HK-2 (cell line): ENCODE results near the gene GRK1.

Experiments used
- DNase-seq: peaks from one replicate; pipeline ENCODE4 v3.0.0-alpha.2; 2018; ENCODE audit not compliant: unreplicated experiment

Gene GRK1

DNA sequence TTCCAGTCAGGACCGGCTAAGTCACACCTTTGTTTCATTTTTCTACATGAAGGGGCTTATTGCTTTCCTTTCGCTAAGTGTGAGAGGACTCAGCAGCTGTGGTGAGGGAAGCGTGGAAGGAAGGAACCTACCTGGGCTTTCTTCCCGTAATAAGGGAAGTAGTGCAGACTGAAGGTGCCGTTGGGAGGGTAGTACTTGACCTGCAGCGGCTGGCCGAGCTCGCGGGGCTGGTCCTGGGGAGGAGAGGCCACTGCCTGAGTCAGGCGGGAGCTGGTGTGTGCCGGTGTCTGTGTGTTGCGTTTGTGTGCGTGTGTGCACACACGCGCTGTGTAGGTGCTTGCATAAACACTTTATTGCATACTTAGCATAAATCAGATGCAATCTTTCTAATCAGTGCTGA lies 16.7 kb upstream of the GRK1 start:
- DNase-seq = no peak

DNA sequence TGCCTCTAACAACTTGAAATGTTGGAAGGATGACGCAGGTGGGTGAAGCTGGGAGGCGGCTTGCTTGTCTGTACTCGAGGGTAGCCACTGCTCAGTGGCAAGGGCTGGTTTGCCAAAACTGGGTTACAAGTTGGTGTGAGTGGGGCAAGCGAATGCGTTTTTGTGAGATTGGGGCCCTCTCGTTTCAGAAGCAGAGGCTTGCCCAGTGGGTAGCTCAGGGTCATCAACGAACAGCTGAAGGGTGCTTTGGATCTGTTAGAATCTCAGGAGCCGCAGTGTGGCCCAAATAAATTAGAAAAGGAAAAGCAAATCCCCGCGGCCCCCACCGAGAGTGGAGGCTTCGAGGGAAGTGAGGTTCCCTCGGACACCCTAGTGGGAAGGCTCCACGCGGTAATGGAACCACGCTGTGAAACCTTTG lies 16.3 kb upstream of the GRK1 start:
- DNase-seq = no peak

DNA sequence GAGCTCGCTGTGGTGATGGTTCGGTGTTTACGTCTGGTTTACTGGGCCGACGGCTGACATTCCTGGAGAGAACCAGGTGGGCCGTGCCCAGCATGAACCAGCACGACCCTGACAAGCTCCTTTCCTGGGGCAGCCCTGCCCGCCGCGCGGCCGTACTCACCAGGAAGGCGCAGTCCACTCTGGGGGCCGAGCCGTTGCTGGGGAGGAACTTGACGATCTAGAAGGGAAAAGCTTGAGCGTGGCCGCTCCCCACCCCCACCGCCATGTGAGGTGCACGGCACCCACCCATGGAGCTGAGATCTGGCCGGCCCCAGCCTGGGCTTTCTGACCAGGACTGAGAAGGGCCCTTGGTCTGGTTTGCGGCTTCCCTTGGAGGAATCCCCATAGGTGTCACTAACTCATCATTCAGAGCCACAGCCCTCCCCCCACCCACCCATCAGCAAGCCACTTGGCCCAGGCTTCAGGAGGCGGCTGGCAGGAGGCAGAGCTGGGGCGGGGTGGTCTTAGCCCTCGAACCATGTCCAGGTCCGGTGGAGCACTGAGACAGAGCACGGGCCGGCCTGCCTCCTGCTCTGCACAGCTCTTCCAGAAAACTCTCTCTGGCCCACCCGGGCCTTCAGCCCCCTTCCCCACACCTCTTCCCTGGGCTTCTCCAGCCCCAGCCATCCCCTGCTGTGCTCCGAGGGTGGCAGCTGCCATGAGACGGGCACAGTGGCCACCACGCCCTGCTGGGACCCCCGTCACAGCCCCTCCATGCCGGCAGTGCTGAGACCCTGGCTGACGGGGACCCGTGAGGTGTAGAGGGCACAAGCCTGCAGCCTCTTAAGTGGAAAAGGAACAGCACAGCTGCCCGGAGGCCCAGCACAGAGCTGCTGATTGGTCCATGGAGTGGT lies 15.3 kb upstream of the GRK1 start:
- DNase-seq = no peak

DNA sequence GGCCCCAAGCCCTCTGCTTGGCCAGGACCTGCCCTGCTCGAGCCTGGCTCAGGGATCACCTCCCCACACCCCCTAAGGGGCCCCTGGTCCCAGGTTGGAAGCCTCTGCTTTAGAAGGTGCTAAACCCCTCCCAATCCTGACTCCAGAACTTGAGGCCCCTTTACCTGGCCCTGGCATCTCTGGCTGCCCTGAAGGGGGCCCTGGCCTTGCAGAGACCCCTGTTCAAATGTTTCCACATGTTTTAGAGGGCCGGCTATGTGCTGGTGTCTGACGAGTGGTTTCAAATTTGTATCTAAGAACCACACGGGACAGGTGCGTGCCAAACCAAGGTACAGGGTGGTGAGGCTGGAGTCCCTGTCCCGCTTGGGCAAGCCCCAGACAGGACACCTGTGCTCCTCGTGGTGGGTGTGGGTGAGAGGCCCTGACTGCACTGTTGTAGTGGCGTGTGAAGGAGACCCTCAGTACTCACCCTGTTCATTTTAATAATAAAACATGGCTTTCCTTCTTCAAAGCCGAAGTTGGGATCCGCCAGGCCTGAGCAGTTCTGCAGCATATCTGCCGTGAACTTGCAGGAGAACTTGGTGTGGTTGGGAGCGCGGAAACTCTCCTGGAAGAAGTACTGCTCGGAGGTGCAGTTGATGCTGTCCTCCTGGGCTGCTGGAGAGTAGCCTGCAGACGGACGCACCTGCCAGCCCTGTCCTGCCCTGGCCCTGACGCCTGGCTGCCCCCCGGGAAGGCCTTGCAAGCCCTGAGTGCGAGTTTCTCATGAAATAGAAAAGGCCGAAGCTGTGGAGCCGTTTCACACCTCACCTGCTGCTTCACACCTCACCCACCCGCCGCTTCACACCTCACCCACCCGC lies 14.4 kb upstream of the GRK1 start:
- no peak for DNase-seq

DNA sequence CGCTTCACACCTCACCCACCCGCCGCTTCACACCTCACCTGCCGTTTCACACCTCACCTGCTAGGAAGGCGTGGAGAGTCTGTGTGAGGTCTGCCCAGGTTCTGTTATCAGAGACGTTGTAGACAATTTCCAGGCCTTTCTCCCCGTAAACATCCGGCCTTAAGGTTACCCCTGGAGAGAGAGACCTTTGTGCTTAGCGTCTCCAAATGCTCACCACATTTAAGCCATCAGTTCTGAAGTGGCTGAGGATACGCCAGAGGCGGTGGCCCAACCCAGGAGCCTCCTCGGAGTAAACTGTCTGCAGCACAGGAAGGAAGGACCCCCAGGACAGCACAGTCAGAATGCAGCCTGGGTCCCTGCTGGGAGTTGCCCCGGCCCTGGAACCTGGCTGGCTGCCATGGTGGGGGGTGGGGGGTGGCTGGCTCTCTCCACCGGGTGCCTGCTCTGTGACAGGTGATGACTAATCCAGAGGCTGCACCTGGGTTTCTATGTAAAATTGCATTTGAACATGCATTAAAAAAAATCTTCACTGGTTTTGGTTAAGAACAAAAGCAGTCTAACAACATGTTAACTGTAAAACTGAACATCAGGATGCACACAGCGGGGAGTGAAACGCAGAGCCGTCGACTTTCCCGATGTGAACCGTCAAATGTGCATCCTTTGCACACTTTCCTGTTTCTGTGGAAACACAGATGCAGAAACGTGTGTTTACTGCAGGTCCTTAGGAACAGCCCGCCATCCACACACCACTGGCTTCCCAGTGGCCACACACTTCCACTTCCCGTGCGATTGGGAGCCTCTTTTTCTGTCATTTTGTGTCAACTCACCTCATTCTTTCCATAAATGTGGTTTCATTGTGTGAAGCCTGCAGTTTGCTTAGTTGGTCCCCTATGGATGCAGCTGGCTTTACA lies 13.5 kb upstream of the GRK1 start:
- DNase-seq = no peak

DNA sequence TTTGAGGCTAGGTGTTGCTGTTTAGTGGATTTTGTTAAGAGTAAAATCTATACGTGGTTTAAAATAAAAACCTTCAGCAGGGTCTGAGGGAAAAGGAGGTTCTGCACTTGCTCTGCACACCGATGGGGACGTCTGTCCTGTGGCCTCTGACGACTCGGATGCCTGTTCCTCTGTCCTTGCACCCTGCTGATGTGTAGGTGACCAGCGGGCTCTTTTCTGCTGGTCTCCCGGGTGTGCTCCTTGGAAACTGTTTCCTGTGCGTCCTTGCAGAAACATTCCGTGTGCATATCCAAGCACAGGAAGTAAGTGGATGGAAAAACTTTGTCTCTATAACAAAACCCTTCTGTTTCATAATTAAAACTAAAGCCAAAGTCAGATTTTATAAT lies 12.9 kb upstream of the GRK1 start:
- no peak for DNase-seq

DNA sequence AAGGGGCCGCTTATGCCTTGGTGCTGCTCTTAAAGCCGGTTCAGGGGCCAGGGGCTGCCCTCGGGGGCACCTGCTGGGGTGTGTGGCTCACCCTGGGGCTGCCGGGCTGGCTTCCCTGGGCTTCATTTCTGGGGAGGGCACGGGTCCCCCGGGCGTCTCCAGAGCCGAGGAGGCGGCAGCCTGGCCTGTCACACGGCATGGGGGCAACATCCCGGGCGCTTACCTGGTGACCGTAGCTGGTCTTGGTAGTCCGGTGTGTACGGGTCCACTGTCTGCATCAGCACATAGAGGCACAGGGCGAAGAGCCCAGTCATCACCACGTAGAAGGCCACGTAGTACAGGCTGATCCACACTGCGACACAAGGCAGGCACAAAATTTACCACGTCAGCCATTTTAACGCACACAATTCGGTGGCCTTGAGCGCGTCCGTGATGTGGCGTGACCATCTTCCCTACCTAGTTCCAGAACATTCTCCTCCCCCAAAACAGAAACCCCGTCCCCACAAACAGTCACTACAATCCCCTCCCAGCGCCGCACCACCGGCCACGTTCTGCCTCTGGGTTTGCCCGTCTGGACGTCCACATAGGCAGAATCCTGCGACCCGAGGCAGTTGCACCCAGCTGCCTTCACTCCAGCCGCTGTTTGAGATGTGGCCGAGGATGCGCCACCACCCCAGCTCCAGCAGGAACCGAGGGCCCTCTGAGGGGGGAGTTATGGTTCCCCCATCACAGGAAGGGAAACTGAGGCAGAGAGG lies 12.3 kb upstream of the GRK1 start:
- no peak for DNase-seq

DNA sequence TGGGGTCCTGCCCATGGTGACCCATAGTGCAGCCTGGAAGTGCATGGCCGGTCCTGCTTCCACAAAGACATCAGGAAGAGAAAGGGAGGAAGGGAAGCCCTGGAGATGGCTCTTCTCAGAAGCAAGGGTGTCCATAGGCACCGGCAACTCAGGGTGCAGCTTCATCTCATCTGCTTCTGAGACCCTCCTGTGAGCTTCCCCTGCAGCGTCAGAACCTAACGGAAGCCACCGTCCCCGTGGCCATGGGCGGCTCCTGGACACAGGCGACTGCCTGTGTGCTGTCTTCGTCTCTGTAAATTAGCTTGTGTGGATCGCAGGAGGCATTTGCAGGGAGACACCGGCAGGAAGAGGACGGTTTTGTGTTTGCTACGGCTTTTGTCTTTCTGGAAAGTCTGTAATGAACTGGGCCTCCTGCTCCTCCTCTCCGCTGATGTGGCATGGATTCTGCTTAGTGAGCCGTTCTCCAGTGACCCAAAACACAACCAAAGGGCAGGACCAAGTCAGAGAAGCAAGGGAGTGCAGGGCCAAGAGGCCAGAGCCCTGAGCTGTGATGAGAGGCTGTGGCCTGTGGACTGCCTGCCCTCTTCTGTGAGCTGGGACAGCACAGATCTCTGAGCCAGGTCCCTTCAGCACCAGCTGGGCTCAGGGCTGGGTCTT lies 11.5 kb upstream of the GRK1 start:
- no peak for DNase-seq

DNA sequence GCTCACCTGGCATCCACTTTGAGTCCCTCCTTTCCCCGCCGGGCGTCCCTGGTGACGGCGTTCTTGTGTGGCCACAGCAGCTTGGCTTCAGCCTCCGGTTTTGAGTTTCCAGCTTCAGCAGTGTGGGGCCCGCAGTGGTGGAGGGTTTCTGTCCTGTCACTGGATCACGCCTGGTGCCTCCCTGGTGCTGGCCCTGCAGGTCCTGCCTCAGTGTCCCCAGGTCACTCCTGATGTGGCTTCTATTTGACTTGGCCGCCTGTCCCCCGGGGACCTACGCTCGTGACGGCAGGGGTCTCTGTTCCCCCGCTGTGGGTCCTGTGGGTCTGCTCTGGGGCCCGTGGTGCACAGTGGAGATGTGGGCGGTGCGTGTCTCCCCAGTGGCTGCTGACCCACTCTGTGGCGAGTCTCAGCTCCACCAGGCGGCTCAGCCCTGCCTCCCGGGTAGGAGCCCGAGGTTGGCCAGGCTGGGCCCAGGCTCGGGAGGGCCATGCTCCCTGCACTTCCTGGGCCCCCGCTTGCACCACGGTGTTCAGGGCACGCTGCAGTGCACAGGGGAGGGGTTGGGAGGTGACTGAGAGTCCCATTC lies 10.9 kb upstream of the GRK1 start:
- no peak for DNase-seq

DNA sequence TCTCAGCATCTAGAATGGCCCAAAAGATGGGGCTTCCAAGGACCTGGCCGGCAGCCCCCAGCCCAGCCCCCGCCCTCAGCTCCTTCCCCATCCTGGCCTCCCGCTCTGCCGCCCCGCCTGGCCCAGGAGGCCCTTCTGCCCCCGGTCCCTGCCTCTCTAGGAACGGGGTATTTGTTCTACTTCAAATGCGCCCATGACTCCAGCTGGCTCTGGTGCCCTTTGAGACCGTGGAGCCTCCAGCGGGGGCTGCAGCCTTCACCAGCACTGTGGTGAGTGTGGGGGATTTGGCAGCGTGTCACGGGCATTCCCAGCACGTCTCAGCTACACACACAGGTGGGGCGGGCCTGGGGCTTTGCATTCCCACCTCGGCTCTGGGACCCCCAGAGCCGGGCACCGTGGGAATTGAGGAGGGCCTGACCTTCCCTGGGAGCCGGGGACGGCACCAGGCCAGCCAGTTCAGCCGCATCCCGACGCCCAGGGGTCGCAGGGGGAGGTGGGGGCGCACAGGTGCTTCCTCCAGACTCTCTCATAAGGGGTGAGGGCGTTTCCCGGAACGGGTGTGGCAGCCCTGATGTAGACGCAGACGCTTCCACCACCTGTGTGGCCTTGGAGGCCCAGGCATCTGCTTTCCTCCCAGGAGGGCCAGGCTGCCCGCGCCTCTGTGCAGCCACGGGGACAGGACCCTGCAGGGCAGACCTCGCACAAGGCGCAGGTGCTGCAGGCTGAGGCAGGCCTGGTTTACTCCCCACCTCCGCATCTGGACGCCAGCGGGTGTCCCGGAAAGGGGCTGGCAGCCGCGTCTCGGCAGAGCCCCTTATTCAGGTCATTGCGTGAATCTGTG lies 10.0 kb upstream of the GRK1 start:
- DNase-seq = no peak

DNA sequence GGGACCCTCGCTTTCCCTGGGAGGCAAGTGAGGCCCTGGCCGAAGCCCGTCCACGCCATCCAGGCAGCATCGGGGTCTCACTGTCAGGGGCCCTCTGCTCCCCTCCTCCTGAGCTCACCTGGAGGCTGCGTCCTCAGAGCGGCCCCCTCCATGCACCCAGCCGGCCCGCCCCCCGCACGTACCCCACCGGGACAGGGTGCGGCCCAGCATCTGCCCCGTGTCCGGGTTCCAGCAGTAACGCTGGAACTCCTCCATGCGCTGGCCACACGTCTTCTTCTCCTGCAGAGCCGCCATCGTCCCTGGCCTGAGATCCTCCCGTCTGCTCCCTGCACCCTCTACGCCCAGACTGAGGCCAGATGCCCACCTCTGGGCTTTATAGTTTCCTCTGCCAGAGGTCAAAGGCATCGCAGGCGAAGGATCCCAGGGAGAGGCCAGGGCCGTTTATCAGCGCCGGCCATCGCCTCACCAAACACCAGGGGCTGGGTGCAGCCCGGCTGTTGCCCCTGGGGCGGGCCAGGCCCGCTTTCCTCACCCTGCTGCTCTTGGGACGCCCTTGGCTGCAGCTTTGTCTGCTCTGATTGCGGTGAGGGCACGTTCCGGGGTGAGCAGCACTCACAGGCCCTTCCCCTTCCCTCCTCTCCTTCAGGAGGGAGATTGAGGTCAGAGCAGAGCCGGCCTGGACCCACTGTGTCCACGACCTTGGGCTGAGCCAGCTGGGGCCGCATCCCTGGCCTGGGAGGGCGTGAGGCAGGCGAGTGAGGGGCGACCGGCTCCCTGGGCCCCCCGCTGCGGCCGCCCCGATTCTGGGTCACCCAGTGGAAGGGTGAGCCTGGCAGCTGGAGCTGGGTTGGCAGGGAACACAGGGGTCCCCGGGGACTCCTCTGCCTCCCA lies 8.9 kb upstream of the GRK1 start, which contains the start of gene ATP4B:
TSS of gene ATP4B (minus strand) at position 348 of the 891 bp plus-strand sequence. CDS start at position 294, 54 bp downstream.
- no peak for DNase-seq

DNA sequence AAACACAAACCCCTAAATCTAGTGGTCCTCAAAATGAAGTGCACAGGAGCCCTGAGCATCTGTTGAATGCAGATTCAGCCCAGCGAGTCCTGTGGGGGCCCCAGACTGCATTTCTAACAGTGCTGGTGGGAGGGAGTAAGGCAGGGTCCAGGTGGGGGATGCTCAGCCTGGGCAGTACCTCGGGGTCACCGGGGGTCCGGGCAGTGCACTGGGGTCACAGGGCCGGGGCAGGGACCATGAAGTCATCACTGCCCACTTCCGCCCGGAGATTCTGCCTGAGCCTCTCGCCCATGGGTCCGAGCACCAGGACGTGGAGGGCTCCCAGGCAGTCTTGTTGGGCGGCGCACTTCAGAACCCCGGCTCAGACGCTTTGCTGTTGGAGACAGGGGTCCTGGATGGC lies 8.2 kb upstream of the GRK1 start:
- no peak for DNase-seq

DNA sequence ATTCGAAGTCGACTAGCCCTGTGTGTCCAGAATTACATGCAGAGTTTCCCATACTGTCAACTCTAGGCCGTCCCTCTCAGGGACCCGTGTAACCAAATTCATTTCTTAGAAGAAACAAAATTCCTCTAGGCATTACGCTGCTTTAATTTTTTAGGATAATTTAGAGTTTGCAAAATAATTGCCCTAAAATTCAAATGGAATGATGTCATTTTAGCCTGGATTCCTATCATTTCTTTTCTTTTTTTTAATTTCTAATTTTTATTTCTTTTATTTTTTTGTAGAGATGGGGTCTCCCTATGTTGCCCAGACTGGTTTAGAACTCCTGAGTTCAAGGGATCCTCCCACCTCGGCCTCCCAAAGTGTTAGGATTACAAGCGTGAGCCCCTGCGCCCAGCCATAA lies 7.7 kb upstream of the GRK1 start:
- no peak for DNase-seq

DNA sequence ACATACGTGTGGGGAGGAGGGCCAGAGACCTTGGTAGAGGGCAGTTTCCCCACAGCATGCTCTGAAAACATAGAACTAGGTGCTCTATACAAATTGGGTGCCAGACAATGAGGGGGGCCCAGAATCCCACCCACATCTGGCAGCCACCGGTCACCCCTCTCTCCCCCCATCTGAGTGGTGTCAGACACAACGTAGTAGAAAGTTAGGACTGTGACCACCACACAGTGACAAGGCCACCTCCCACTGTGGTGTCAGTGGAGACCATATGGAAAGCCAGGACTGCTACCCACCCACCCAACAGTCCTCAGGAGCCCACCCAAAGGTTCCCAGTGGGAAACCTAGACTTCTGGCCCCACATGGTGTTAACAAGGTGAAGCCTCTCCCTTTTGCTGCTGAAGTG lies 7.0 kb upstream of the GRK1 start:
- no peak for DNase-seq

DNA sequence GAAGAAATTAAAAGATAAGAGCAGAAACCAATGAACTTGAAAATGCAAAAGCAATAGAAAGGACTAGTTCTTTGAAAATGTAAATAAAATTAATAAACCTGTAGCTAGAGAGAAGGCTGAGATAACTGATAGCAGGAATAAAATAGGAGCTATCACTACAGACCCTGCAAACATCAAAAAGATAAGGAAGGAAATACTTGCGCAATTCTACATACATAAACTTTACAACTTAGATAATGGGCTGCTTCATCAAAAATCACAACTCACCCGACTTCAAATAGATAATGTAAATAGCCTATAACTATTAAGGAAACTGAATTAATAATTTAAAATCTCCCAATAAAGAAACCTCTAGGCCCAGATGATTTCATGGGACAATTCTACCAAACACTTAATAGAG lies 5.5 kb upstream of the GRK1 start:
- DNase-seq = no peak

DNA sequence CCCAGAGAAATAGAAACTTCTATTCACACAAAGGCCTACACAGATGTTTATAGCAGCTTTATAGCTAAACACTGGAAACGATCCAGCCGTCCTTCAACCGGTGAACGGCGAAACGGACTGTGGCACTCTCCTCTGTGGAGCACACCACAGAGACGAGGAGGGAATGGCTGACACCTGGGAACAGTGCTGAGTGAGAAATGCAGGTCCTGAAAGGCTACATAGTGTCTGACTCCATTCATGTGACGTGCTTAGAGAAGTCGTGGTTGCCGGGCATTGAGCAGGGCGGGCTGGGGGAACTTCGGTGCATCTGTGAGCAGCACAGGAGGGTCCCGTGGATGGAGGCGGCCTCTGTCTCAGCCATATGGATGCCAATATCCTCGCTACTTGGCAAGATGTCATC lies 3.1 kb upstream of the GRK1 start:
- no peak for DNase-seq

DNA sequence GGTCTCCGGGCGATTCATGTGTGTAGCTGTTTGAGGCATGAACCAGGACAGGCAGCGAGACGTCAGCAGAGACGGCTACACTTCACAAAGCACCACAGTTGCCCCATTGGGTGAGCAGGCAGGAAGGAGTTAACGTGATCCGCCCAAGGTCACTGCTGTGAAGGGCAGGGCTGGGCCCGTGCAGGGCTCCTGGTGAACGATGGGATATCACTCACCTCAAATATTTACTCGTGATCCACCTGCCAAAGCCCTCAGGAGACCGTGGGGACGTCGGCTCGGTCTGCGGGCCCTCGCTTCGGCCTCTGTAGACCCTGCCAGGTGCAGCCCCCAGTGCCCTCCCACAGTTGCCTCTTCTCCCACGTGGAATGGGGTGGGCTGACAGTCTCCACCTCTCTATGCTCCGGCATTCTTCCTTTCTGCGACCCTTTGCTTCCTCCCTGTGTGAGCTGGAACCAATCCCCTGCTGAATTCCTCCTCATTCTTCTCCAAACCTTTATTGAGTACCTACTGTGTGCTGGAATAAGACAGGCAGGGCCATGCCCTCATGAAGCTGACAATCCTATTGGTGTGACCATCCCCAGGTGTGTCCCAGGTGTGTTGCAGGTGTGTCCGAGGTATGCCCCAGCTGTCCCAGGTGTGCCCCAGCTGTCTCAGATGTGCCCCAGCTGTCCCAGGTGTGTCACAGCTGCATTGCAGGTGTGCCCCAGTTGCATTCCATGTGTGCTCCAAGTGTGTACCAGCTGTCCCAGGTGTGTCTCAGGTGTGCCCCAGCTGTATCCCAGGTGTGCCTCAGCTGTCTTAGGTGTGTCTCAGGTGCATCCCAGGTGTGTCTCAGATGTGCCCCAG lies 2.0 kb upstream of the GRK1 start:
- DNase-seq = no peak
